MG63 (cell line): Measurements from ENCODE around the gene MACROD2. TPM values are rescaled to one million over a fixed set of nuclear protein-coding genes. Genes with fewer than 3 reads are reported as not detected.
A peak's percentile ranks its signal among the peaks of the same experiment; 100 is the strongest.

ENCODE experiments used
- DNase-seq: peaks from one replicate; pipeline ENCODE4 v3.0.0-alpha.2; 2020
- H3K27me3 ChIP-seq: fragments of 250-450 bp; sonication (Bioruptor Pico); 2 replicates; pipeline ENCODE4 v1.5.1; 2020; ENCODE audit warnings: mild to moderate bottlenecking, moderate library complexity
- H3K36me3 ChIP-seq: fragments of 250-450 bp; sonication (Bioruptor Pico); 2 replicates; pipeline ENCODE4 v1.5.1; 2020; ENCODE audit warnings: mild to moderate bottlenecking, moderate library complexity
- H3K4me3 ChIP-seq: fragments of 250-450 bp; sonication (Bioruptor Pico); 2 replicates; pipeline ENCODE4 v1.5.1; 2020; ENCODE audit warnings: mild to moderate bottlenecking, moderate library complexity
- H3K9me3 ChIP-seq: fragments of 250-450 bp; sonication (Bioruptor Pico); 2 replicates; pipeline ENCODE4 v1.5.1; 2020; ENCODE audit warnings: mild to moderate bottlenecking, moderate library complexity
- total RNA-seq: library from RNA; depleted of rRNA; stranded (reverse); fragments of >200 nt; shearing (Covaris generic); gene quantifications from 2 replicates; pipeline ENCODE4 v1.2.3, GENCODE V29; 2014; ENCODE audit warnings: low replicate concordance

The MACROD2 gene
- total RNA-seq, 1 experiment from 2014 or later = 0.66 TPM

DNA sequence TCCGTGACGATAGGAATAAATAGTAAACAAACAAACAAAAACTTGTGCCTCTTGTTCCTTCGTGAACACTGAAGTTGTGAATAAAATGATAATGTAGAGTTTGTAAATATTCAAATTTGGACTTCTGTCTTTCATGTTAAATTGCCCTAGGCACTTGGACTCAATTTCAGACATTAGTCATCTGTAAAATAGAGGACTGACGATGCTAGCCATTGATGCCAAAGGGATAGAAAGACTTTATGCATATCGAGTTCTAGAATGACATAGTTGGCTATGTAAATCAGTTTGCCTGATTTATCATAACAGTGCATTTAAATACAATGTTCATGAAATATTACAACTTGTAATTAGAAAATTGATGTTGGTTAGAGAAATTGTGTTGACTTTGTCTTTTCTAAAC, 388.0 kb downstream of the MACROD2 start:
- no peak for DNase-seq
- Histone ChIP-seq H3K36me3 (no peaks in the 10 kb centered on the region; the same call in 1 of the 2 replicates), H3K27me3 (no peaks in the 10 kb centered on the region), H3K9me3 (peaks cover 12% of the 10 kb centered on the region), H3K4me3 (no peak overlapping the region)

DNA sequence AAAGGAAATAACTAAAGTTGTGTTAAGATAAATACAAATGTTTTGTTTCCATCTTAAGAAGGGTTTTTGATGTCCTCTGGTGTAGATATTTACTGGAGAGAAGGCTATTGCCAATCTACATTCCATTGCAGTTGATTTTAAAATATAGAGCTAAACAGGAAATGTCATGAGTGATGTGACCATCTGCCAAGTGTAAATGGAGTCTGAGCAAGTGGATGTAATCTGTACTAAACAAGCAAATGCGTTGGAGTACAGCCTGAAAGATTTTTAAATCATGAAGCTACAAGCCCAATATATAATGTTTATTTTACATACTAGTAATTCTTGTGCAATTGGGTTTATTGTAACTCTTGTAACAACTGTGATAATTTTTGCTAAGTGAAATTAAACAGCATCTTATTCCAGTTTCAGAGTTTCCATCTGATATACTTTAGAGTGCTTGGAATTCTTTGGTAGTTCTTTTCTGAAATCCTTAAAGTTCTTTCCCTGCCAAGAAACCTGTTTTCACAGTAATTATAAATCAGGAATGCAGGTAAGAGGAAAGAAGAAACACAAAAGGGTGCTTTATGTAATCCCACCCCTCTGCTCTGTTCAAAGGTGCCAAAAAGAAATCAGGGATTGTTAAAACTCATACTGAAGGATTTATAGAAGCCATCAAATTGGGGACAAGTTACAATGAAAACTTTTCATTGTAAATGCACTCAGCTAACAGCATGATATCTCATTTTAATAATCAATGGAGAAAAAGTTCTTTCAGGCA, 389.3 kb downstream of the MACROD2 start:
- no peaks in the 10 kb centered on the region for H3K27me3 ChIP-seq
- peak; percentile 50 for DNase-seq
- peaks cover 12% of the 10 kb centered on the region for H3K9me3 ChIP-seq
- H3K36me3 ChIP-seq = no peaks in the 10 kb centered on the region; the same call in 1 of the 2 replicates
- H3K4me3 ChIP-seq = no peak overlapping the region

DNA sequence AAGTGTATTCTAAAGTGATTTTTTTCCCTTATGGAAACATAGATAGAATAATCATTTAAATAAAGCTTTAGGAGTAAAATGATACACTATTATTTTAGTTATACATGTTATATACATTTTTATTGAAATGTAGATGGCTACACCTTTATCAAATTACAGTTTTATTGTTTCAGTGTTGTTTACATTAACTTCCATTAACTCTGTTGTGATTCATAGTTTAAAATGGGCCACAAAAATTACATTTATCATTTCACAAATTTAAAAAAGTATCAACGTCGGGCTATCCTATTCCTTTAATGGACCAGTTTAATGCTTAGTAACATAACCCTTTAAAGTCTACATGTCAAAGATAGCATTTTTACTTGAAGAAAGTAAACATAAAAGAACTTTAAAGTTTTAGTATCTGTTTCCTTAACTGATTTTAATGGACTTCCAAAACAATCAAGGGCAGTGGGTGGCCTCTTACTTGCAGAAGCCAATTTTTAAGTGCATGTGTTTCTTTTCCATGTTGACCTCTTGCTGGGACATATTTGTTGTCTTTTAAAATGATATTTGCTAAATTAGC, 389.9 kb downstream of the MACROD2 start:
- no peaks in the 10 kb centered on the region; the same call in 1 of the 2 replicates for H3K36me3 ChIP-seq
- peaks cover 12% of the 10 kb centered on the region for H3K9me3 ChIP-seq
- no peak for DNase-seq
- no peak overlapping the region for H3K4me3 ChIP-seq
- no peaks in the 10 kb centered on the region for H3K27me3 ChIP-seq

DNA sequence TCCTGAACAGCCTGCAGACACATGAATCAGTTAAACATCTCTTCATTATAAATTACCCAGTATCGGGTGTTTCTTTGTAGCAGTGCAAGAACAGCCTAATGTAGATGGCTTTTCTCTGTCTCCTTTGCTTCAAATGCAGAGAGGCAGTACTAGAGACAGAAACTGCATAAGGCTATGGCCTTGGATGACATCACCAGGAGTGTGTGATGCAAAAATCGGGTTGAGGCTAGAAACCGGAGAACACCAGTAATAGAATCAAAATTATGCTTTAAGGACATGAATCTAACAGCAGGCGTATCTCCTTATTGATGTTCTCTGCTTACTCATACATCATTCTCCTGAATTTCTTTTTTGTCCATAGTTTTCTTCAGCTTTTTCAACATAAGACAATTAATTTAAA, 391.4 kb downstream of the MACROD2 start:
- Histone ChIP-seq H3K9me3 (peaks cover 12% of the 10 kb centered on the region), H3K36me3 (no peaks in the 10 kb centered on the region; the same call in 1 of the 2 replicates), H3K4me3 (no peak overlapping the region), H3K27me3 (no peaks in the 10 kb centered on the region)
- DNase-seq = no peak

DNA sequence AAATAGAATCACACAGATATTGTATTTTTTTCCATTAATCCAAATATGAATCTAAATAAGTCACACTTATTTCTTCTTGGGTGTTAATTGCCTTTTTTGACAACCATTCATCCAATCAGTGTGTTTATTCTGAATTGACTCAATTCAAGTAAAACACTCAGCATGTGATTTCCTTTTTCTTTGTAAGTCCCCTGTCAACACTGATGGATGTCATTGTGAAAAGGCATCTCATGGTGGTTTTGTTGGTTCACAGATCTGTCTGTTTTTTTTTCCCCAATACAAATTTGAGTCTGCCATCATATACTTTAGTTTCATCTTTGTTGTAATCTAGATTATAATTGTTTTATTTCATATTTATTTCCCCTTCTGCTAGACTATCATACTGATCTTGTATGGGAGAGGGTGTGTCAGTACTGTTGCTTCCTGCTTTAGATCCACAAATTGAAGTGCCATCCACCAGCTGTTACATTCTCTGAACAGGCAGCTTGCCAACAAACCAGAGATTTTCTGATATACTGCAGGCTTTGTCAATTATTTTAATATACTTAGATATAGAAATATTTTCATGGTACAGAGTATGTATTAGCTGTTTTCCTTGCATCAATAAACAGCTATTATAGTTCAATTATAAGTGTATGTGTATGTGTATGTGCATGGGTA, 406.3 kb downstream of the MACROD2 start:
- no peaks in the 10 kb centered on the region for H3K9me3 ChIP-seq
- H3K27me3 ChIP-seq = no peaks in the 10 kb centered on the region
- no peak for DNase-seq
- H3K36me3 ChIP-seq = no peaks in the 10 kb centered on the region
- no peak overlapping the region for H3K4me3 ChIP-seq

DNA sequence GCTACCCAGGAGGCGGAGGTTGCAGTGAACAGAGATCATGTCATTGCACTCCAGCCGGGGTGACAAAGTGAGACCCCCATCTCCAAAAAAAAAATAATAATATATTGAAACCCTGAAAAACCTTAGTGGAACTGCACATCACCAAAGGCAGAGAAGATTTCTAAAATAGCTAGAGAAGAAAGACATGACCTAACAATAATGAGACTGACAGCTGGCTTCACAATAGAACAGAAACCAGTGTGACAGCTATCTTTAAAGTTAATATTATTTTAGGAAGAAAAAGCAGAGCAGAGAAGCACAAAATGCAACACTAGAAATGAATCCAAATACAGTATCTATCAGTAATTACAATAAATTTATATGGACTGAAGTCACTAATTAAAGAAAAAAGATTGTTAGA, 409.2 kb downstream of the MACROD2 start:
- Histone ChIP-seq H3K27me3 (no peaks in the 10 kb centered on the region), H3K9me3 (no peaks in the 10 kb centered on the region), H3K36me3 (no peaks in the 10 kb centered on the region), H3K4me3 (no peak overlapping the region)
- no peak for DNase-seq

DNA sequence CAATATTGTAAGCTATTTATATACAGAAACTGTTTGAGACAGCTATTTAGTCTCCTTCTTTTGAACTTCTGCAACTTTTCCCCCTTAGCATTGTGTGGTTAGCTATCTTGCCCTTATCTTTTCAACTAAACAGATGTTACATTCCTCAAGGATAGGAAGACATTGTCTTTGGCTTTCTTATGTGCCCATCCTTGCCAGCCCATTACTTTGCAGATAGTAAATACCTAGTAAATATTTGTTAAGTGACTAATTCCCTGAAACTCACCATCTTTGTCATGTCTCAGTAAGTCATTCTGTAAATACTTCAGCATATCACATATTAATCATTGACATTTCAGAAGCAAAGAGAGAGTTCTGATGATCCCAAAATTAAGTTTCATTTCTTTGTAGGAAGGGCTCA, 411.2 kb downstream of the MACROD2 start:
- H3K9me3 ChIP-seq = no peaks in the 10 kb centered on the region
- H3K27me3 ChIP-seq = no peaks in the 10 kb centered on the region
- peak; percentile 70 for DNase-seq
- no peak overlapping the region for H3K4me3 ChIP-seq
- H3K36me3 ChIP-seq = no peaks in the 10 kb centered on the region

DNA sequence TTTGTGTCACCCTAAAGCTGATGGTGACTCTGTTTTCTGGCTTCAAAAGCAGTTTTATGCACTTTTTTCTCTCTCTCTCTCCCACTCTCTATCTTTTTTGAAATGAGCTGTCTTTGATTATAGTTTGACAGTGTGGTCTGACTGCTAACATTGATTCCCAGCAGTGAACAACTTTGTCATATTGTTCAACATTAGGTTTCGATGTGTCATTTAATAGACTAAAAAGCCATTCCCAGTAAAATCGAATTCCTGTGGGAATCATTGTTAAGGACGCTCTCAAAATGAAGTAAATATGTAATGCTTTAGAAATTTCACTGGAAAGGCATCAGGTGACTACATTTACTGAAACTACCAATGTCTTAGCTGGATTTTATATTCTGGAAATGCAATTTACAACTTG, 412.0 kb downstream of the MACROD2 start:
- no peaks in the 10 kb centered on the region for H3K36me3 ChIP-seq
- H3K9me3 ChIP-seq = no peaks in the 10 kb centered on the region
- H3K4me3 ChIP-seq = no peak overlapping the region
- no peak for DNase-seq
- H3K27me3 ChIP-seq = no peaks in the 10 kb centered on the region

DNA sequence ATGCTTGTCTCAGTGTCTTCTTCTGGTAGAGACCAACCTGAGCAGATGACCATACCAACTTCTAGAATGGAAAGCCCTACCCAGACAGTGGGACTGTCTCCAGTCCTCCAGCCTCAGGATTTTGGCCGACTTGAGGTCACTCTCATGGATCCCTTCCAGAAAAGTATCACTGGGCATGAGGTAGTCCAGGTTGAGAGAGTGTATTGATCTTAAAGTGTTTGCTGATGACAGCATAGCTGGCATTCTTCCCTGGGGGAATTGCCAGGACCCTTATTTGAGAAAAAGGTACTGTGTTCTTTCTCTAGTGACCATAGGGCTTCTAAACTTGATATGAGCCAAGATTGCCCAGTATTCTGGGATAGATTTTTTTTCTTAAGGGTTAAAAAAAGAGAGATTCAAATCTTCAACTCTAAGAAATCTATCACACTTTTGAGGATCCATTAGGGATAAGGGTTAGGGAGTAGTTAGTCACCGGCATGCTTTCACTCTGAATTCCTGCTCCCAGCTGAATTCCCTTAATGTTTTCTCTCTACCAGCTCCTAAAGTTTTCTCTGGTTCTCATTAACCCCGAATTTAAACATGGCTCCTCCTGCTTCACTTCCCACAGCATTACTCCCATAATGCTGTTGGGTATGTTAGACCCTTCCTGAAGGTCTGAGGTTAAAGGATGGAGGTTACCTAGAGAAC, 415.7 kb downstream of the MACROD2 start:
- no peaks in the 10 kb centered on the region for H3K36me3 ChIP-seq

DNA sequence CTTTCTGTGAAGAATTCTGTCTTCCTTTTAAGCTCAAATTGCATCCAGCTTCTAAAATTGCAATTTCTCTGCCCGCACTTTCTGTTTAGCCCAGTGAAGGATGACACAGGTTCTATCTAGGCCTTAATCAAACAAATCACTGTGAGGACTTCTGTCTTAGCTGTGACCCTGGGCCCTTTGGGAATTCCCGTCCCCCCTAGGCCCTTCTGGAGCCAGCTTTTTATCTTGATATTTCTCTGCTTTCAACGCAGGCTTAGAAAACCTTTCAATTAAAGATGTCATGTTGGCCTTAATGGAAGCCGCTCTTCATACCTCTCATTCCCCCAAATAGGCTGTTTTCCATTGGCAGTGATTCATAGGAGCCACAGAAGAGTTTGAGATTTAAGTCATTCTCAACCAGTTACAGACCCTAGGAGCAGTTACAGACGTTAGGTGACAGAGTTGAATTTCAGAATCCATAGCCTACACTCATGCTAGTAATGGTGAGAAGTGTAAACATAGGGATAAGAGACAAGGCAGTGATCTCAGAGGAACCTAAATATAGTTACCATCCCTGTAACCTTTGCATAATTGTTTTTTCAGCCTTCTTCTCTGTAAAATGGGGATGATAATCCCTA, 416.9 kb downstream of the MACROD2 start:
- Histone ChIP-seq H3K27me3 (no peaks in the 10 kb centered on the region), H3K4me3 (no peak overlapping the region), H3K36me3 (no peaks in the 10 kb centered on the region), H3K9me3 (no peaks in the 10 kb centered on the region)
- no peak for DNase-seq

More for the DNA sequence above, 415.7 kb downstream of the MACROD2 start:
- no peak overlapping the region for H3K4me3 ChIP-seq
- no peak for DNase-seq
- H3K27me3 ChIP-seq = no peaks in the 10 kb centered on the region
- H3K9me3 ChIP-seq = no peaks in the 10 kb centered on the region

DNA sequence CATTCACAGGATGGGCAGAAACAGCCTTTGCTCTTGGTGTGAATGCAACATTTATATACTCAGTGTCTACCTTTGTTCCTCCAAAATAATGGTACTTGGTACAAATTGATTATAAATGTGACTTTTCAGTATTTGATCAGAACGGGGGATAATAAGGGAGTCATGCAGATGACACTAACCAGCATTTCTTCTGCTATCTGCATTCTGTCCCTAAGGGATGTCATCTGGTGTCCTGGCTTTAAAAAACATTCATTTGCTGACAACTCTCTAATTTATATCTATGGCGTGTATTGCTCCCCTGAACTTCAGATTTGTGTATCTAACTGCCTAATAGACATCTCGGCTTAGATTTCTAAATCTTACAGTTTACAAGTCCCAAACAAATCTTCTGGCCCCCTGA, 418.5 kb downstream of the MACROD2 start:
- no peaks in the 10 kb centered on the region for H3K27me3 ChIP-seq
- no peaks in the 10 kb centered on the region for H3K9me3 ChIP-seq
- H3K4me3 ChIP-seq = no peak overlapping the region
- DNase-seq = no peak
- H3K36me3 ChIP-seq = no peaks in the 10 kb centered on the region

DNA sequence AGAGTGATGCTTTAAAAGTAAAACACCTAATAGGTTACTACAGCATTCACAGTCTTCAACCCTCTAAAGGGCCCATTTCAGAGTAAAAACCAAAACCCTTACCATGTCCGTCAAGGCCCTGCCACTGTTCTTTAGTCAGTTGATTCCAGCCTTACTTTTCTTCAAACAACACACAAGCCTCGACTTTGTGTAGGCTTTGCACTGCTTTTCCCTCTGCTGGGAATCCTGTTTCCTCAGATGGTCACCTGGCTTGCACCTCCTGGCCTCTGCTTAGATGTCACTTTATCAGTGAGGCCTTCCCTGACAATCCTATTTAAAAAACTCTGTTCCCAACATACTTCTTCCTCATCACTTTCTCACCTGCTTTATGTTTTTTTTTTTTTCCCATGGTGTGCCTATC, 419.2 kb downstream of the MACROD2 start:
- no peak overlapping the region for H3K4me3 ChIP-seq

DNA sequence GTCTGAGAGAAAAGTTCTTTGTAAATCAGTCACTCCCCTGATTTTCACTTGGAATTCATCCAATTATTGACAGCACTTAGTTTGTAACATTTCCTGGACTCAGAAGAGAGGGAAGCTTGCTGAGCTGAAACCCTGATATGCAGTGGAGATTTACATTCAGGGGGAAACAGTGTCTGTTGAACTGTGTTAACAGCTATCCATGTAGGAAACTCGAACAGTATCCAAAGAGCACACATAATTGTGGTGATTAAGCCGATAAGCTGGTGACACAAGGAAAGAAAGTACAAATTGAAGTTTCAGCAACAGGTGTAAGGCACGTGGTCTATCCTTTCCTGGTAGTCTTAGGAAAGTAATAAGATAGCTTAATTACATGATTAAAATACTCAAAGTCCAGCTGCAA, 420.2 kb downstream of the MACROD2 start:
- Histone ChIP-seq H3K27me3 (no peaks in the 10 kb centered on the region), H3K9me3 (no peaks in the 10 kb centered on the region), H3K36me3 (no peaks in the 10 kb centered on the region), H3K4me3 (no peak overlapping the region)
- no peak for DNase-seq

More for the DNA sequence above, 419.2 kb downstream of the MACROD2 start:
- Histone ChIP-seq H3K27me3 (no peaks in the 10 kb centered on the region), H3K9me3 (no peaks in the 10 kb centered on the region), H3K36me3 (no peaks in the 10 kb centered on the region)
- DNase-seq = no peak

DNA sequence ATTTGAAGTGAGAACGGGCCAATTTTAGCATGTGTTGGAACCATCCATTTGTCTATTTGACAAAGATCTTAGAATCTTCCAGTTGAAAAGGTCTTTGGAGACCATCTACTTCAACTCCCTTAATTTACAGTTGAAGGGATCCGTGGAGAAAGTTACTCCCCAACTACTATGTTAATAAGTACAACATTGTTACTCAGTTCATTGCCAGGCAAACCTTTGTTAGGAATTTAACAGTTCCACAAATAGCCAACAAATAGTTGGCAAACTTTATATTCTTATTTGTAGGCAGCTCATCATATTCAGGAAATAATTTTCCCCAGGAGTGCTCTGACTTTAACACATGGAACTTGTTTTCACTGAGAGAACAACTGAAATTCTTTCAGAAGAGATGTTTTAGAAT, 423.1 kb downstream of the MACROD2 start:
- no peaks in the 10 kb centered on the region for H3K9me3 ChIP-seq
- no peaks in the 10 kb centered on the region for H3K36me3 ChIP-seq
- H3K27me3 ChIP-seq = no peaks in the 10 kb centered on the region
- DNase-seq = no peak
- no peak overlapping the region for H3K4me3 ChIP-seq

DNA sequence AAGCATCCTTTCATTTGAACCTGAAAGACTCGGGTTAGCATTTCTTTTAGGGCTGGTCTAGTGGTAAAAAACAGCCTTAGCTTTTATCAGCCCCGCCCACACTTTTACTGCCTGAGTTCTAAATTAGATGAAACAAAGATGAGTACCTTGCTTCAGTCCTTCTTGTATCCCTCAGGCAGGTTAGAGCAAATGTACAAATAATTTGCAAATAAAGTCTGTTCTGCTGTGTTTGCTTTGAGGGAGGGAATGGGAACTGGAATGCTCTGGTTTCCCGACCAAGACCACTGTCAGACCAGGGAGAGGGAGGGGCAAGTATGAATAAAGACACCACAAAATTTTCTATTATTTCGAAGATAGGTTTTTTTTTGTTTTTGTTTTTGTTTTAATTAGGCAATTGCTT, 427.6 kb downstream of the MACROD2 start:
- DNase-seq = no peak
- Histone ChIP-seq H3K36me3 (no peaks in the 10 kb centered on the region), H3K4me3 (no peak overlapping the region), H3K27me3 (no peaks in the 10 kb centered on the region), H3K9me3 (no peaks in the 10 kb centered on the region)

DNA sequence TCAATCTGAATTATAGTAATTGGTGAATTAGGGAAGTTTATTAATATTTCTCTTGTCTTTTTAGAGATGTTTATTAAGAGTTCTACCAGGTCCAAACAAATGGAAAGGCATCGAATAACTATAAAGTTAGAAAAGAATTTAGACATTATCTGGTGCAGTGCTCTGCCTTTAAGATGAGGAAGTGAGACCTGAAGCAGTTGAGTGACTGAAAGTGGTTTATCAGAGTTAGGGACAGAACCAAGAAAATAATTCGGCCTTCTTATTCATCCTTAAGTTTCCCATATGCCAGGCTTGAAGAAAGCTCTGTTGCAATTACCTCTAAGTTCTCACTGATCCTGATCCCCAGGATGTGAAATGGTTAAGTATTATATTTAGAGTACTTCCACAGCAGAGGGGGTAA, 436.3 kb downstream of the MACROD2 start:
- no peaks in the 10 kb centered on the region for H3K9me3 ChIP-seq
- no peak for DNase-seq
- H3K4me3 ChIP-seq = no peak overlapping the region
- no peaks in the 10 kb centered on the region for H3K27me3 ChIP-seq
- no peaks in the 10 kb centered on the region for H3K36me3 ChIP-seq

DNA sequence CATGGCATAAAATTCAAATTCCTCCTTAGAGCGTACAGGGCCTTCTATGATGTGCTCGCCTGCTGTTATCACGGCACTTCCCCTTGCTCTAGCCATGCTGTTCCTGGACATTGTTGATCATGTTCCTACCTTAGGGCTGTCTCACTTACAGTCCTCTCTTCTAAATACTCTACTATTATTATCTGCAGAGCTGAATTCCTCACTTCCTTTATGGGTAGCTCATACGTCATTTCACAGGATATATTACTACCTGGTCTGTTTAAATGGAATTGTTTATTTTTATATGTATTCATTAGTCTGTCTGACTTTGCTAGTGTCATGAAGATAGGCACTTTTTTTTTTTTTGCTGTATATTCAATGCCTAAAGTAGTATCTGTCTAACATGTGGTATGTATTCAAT, 436.8 kb downstream of the MACROD2 start:
- H3K4me3 ChIP-seq = no peak overlapping the region
- no peak for DNase-seq
- no peaks in the 10 kb centered on the region for H3K27me3 ChIP-seq
- H3K36me3 ChIP-seq = no peaks in the 10 kb centered on the region
- H3K9me3 ChIP-seq = no peaks in the 10 kb centered on the region
